NCI-H446 treated with DMSO at 0.1 percent for 48 hours (cell line): Measurements from ENCODE around the gene UBE2G2.

Source experiments
- DNase-seq: peaks from one replicate; lab custom pipeline; 2025; lab: John Stamatoyannopoulos, UW

Gene UBE2G2

DNA sequence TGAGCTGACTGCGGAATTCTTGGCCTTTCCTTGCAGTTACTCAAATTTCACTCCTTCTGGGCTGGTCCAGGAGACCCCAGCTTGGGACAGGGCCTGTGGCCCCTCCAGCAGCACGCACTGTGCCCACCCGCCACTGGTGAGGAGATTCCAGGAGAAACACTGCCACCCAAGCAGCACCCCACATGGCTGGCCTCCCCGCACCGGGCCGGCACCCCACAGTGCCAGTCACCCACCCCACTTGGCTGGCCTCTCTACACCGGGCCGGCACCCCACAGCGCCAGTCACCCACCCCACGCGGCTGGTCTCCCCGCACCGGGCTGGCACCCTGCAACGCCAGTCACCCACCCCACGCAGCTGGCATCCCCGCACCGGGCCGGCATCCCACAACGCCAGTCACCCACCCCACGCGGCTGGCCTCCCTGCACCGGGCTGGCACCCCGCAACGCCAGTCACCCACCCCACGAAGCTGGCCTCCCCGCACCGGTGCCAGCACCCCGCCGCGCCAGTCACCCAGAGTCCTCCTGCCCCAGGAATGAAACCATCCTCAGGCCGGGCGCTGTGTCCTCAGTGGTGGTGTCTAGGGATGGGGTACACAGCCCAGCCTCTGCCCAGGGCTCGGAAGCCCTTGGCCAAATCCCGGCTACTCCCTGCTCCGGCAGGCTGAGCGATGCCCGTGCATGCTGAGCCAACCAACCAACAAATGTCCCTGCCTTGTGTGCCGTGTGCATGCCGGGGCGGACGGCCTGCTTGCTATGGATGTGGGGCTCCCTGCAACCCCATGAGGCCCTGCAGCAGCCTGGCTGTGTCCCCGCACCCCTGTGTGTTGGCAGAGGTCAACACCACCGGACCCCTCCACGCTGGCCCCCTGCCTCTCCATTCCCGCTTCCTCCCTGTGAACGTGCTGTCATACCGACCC, 51.6 kb downstream of the UBE2G2 start:
- no peak for DNase-seq

DNA sequence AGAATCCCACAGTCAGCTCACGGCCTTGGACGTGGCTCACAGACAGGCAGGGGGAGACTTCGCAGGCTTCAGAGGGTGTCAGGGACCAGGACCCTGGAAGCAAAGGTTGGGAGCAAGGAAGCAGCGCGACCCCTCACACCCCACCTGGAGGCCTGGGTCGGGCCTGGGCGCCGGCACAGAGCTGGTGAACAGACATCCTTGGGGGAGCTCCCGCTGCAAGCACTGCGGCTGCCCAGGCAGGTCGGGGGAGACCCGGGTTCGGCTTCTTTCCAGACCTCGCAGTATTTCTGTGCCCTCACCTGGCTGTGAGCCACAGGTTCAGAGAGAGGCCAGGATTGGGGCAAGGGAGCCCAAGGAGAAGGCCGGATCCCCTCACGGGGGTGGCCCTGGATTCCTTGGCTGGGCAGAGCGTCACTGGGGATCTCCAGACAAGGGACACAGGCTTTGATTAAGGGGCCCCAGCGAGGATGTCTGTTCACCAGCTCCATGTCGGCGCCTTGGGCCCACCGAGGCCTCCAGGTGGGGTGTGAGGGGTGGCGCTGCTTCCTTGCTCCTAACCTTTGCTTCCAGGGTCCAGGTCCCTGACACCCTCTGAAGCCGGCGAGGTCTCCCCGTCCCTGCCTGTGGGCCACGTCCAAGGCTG, 52.4 kb downstream of the UBE2G2 start:
- DNase-seq: no peak

DNA sequence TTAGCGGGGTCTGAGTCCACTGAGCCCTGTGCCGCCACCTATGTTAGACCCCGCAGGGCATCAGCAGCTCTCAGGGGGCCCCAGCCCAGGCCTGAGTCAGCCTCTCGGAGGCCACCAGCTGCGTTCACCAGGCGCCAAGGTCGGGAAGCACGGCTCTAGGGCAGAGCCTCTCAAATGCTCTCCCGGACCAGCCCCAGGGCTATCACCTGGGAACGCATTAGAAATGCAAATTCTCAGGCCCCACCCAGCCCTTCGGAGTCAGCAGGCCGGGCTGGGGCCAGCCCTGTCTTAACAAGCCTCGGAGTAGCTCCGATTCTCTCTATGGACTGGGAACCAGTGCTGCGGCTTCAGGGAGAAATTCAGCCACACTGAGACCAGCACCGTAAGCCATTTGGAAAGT, 53.0 kb downstream of the UBE2G2 start:
- no peak for DNase-seq

DNA sequence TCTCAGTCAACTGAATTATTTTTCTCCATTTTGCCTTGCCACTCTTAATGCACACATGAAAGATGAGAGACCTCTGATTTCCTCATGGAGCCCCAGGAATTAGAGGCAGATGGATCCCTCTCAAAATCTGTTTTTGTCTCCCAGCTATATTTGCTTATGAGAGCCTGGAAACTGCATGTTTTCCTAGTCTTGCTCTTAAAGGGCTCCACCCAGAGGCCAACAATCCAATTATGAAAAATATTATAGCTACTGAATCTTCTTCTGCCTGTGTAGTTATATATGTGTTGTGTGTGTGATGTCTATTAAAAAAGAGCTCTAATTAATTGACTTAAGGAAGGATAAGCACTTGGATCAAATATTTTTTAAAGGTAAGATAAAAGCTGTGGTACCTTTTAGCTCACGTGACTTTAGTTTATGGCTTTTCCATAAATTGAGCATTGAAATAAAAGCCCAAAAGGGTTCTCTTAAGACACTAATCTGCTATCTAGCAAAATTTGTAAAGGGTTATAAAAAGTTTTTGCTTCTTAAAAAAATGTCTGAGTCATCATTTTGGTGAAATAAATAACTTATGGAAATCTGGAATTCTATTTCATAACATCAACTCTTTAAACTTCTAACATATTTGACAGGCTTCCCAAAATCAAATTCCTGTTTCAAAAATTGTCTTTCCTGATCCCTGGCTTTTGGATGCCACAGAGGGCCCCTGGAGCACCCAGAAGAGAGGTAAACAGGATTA, 59.0 kb downstream of the UBE2G2 start:
- no peak for DNase-seq

DNA sequence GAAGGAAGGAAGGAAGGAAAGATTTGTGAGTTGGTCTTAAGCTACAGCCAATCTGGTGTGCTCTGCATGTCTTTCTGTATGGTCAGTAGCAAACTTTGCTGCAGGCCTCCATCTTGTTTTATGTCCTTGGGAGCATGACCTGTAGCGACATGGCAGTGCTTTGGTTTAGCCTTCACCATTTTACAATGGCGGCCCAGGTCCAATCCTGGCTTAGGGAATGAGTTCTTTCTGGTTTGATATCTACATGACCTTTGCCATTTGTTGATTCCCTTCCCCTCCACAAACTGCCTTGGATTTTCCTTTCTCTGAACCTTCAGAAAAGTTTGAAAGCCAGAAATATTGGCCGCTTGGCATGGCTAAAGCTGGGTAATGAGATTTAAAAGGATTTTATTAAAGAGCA, 59.7 kb downstream of the UBE2G2 start:
- no peak for DNase-seq

DNA sequence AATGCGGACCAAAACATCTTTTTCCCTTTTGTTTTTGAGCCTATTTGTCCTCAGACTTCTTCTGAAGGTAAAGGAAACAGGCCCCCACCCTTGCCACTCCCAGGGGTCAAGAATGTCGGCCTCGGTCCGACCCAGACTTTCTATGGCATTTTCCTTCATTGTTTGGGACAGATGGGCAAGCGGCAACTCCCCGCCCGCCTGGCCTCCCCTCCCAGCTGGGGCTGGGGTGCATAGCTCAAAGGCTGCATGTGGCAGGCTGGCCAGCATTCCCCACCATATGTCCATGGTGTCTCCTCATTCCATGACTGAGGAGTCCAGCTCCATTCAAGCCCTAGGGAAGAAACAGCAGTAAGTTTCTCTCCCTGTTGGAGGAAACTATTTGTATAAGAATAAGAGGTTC, 60.9 kb downstream of the UBE2G2 start:
- DNase-seq: no peak

DNA sequence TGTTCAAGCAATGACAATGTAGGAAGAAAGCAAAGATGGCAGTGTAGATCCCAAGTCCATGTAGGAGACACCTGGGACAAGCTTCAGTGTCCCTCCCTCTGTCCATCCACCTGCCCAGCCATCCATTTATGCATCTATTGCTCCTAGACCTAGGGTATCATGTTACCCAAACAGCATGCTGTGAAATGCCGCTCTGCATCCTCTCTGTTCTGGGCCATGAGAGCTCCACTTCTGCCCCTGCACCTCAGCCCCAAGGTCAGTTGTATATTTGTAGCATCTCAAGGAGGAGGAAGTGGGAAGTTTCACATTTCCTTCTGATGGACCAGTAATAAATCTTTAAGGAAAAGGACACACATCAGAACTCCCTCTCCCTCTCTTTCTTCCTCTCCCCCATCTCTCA, 62.3 kb downstream of the UBE2G2 start:
- no peak for DNase-seq

DNA sequence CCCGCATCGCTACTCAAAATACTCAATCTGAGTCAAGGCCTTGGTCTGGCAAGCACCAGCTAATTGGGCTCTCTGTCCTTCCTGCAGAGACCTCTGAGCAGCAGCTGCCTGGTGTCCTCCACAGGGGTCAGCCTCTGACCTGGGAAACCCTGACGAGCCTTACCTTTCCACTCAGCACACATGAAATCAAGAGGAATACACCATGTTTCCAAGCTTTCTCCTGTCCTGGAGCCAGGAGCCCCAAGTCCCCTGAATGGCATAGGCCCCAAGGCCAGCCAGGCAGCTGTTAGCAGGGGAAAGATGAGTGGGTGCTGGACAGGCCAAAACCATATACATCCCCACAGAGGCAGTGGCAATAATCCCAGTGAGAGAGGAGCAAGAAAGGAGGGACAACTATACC, 63.0 kb downstream of the UBE2G2 start:
- no peak for DNase-seq

DNA sequence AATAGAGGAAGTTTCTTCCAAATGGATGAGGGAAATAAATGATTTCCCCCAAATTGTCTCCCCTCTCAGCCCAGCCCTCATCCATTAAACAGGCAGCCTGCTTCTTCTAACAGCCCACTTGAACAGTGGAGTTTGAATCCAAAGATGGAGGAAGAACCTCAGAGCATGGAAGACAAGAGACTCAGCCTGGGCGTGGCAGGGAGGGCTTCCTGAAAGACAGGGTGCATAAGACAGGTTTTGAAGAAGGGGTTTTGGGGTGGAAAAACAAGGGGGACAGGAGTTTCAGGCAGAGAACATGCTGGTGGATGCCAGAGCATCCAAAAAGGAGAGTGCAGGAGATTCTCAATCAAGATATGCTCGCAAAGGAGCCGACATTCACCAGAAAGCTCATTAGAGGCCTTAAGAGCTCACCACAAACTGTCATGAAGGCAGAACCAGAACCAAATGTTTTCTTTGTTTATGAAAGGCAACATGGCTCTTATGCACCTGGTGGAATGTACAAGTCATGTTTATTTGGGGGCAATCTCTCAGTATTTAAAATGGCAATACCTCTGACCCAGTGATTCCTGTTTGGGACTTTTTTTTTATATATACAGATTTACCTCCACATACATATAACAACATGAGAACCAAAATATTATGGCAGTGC, 63.8 kb downstream of the UBE2G2 start:
- no peak for DNase-seq

DNA sequence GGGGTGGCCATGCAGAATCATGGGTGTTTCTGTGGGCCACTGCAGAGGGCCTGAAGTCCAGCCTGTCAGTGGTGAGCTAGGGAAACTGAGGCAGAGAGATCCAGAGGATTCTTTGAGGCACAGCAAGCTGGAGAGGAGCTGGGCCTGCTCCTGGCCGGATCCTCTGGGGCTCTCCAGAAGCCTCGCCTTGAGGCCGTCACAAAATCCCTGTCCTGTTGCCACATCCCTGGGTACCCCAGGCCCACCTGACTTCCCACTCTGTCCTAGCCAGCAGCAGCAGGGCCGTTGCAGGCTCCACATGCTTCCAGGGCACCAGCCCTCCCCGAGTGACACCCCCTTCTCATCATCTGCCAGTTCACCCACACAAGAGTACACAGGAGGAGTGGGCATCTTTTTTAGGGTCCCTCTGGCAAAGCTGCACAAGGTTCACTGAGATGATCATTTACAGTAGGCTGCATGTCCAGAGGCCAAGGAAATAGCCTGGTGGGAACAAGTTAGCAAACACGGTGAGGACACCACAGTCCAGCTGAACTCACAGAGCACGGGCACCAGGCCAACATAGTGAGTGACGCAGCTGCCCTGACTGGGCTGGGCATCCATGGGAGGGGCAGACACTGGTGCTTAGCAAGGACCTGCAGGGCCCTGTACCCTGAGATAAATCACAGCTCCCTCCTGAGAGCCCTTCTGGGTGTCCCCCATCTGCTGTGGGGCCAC, 65.2 kb downstream of the UBE2G2 start:
- DNase-seq: no peak

DNA sequence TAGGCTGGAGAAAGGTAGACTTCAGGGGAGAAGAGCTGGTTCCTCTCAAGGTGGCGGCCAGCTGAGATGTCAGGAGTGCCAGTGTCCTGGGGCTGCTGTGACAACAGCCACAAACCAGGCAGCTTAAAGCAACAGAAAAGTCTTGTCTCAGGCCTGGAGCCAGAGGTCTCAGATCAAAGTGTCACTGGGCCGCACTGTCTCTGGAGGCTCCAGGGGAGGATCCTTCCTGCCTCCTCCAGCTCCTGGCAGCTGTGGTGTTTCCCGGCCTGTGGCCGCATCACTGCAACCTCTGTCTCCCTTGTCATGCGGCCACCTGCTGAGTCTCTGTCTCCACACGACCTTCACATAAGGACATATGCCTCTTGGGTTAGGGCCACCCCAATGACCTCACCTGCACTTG, 65.8 kb downstream of the UBE2G2 start:
- no peak for DNase-seq

DNA sequence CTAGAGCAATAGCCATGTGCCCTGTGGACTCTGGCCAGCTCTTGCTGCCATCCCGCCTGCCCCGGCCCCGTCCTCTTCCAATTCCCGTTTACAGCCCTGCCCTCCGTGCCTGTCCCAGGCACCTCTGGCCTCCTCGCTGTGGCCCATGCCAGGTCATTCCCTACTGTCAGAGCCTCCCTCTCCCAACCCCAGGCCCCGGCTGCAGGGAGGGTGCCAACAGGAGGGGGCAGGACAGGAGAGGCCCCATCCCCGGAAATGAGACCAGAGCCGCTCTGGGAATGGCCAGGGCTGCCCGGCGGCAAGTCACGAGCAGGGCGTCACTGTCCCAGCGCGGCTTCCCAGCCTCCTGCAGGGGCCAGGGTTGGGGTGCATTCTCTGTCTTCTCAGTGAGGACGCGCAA, 66.8 kb downstream of the UBE2G2 start:
- DNase-seq: no peak

DNA sequence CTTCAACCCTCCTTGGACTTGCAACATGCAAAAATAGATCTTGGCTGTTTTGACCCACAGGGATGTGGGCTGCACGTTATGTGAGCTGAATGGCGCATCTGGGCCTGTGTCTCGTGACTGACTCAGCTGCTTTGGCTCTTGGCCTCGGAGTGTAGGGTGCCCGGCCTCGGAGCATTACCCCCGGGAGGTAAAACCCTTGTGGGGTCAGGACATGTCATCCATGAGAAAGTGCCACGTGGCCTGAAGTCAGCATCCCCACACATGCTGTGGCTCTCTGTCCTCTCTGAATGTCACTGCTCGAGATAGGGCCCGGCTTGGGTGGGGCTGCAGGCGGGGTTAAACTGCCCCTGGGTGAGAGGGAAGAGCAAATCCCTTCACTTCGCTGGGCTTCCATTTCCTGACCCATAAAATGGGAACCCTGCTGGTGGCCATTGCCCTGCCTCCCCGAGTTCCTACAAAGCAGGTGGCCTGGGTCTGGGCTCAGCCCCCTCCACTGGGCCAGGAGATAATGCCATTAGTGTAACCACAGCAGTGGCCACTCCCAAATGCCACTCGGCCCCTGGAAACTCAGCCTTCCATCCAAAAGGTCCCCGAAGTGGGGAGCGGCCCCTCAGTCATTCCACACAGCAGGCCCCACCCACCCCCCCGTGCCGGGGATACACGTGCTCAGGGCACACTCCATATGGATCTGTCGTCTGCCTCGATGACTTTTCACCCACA, 67.4 kb downstream of the UBE2G2 start:
- DNase-seq: no peak

DNA sequence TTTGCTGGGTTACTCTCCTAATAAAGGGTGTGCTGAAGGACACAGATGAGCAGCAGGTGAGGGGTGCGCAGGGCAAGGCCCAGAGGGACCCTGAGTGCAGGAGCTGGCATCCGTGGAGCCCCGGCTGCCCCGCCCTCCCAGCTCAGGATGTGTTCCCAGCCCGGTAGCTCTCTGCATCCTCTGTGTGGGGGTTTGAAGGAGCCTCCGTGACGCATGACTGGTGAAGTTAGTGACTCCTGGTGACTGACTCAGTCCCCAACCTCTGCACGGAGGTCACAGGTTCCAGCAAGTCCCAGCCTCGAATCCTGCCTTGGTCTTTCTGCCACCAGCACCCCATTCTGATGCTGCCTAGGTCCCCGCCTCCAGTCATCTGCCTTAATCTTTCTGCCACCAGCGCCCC, 68.7 kb downstream of the UBE2G2 start:
- no peak for DNase-seq

DNA sequence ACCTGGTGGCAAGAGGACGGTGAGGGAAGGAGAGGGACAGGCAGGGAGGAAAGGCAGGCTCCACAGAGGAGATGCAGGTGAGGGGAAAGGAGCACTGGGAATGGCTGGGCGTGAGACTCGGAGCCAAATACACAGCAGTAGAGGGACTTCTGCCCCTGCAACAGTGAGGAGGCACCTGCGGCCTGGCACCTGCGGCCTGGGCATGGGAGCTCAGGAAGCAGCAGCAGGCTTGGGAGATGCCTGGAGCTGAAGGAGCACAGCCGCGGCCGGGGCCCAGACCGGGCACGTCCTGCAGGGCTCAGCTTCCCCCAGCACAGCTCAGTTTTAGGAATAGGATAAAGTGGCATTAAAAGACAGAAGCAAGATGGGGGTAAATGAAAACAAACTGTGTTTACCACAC, 69.4 kb downstream of the UBE2G2 start:
- no peak for DNase-seq

DNA sequence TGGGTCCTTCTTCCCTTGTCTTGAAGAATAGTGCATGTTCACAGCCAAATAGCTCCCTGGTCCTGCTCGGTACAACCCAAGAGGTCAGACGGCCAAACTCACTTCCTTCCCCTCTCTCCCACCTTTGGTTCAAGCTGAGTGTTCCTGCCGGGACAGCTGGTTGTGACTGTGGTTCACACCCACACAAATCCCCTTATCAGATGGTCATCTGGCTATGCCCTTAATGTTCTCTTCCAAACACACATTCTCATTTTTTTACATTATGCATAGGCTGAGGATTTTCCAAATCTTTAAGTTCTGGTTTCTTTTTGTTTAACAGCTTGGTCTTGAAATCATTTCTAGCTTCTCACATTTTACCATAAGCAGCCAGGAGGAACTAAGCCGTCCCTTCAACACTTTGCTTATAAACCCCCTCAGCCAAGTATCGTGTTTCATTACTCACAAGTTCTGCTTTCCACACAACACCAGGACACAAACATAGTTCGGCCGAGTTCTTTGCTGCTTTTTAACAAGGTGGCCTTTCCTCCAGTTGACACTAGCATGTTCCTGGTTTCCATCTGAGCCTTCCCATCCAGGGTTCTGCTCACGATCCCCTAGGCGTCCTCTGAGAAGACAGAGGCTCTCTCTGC, 70.6 kb downstream of the UBE2G2 start:
- no peak for DNase-seq

DNA sequence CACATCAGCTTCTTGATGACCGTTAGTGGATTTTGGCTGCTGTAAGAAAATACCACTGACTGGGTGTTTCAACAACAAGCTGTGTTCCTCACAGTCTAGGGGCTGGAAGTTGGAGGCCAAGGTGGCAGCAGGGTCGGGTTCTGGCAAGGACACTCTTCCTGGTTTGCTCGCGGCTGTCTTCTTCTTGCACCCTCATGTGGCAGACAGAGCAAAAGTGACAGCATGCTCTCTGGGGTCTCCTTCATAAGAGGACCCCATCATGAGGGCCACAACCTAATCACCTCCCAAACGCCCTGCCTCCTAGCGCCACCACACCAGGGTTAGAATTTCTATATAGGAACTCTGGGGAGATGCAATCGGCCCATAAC, 71.6 kb downstream of the UBE2G2 start:
- DNase-seq: no peak

DNA sequence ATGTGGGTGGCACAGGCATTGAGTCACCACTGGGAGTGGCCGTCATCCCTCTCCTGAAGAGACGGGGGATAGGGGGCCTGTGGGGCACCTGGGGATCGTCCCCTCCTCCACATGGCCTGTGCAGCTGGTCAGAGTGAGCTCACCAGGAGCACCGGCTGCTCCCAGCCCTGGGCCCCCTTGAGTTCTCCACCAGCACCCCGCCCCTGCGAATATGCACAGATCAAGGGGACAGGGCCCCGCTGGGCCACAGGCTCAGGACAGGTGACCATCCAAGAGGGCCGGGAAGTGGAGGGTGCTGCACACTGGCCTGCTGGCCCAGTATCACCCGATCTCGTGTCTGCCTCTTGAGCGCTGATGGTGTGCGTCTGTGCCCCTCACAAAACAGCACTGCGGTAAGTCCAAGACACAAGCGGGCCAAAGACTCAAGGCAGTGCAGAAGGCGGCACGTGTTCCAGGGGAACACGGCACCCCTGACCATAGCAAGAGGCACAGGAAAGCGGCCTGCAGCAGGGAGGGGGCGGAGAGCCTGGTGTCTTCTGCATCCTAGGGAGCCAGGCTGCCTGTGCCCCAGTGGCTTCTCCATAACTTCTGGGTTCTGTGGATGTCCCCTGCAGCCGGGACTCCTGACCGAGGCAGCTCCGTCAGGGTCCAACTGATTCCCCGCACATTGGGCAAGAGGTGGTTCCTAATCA, 72.1 kb downstream of the UBE2G2 start:
- DNase-seq: no peak

DNA sequence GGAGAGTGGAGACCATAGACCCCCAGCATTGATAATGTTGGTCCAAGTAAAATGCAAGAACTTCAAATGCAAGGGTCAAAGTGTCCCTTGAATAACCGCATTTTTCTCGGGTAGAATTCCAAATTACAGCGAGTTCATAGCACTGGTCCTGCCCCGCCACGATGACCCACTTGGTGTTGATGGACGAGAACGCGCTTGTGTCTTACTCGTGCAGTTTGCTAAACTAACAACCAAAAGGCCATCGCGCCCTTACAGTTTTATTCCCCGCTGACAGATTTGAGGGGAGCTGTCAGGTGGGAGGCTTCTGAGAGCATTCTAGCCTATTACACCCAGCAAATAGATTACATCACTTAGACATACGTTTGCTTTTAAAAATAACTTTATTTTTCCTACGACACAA, 72.9 kb downstream of the UBE2G2 start:
- DNase-seq: no peak

DNA sequence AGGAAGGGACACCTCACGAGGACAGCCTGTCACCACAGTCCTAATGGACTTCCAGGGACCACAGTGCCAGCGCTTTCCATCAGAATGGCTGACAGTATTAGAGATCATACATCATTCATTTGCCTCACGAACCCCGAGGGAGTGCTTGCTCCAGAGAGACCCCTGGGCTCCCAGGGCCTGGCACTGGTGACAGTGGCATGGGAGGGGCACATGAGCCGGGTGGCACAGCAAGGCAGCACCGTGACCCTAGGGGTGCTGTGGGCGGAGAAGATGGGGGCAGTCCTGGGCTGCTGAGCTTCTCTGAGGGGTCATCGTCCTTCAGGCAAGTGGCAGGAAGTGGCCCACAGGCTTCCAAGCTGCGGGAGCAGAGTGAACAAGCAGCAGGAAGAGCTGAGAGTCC, 73.9 kb downstream of the UBE2G2 start:
- DNase-seq: no peak
